ENCODE measurements around the gene NPC2.

GRCh38 chr14:74444866-74445265 lies 48.2 kb downstream of the NPC2 start:
- TF ChIP-seq NFE2L2 (IDR thresholded peaks at IDR 0.05; ENCODE audit: low read depth, low read length) (no peak), CTCF (conservative IDR thresholded peaks at IDR 0.05; ENCODE audit: low read depth, low read length) (no peak), POLR2A (IDR thresholded peaks at IDR 0.05; ENCODE audit: low read depth, low read length) (no peak), RCOR1 (IDR thresholded peaks at IDR 0.05; ENCODE audit: insufficient replicate concordance, low read length) (no peak), USF2 (IDR thresholded peaks at IDR 0.05; ENCODE audit: low read depth, low read length) (no peak), FOS (IDR thresholded peaks at IDR 0.05; ENCODE audit: low read depth, low read length) (no peak)
- TF ChIP-seq, protein P1, sequence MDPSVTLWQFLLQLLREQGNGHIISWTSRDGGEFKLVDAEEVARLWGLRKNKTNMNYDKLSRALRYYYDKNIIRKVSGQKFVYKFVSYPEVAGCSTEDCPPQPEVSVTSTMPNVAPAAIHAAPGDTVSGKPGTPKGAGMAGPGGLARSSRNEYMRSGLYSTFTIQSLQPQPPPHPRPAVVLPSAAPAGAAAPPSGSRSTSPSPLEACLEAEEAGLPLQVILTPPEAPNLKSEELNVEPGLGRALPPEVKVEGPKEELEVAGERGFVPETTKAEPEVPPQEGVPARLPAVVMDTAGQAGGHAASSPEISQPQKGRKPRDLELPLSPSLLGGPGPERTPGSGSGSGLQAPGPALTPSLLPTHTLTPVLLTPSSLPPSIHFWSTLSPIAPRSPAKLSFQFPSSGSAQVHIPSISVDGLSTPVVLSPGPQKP (IDR thresholded peaks at IDR 0.05; ENCODE audit: borderline replicate concordance, low read depth, low read length), result no peak
